Endodermal cell (in vitro differentiated cells): Measurements from ENCODE around the gene NCKAP5. TPM values are rescaled to one million over a fixed set of nuclear protein-coding genes. Genes with fewer than 3 reads are reported as not detected.

ENCODE experiments used
- DNase-seq: peaks from one replicate; pipeline ENCODE4 v3.0.0-alpha.2; 2017
- H3K27ac ChIP-seq: 2 replicates; pipeline ENCODE4 v1.5.1; 2013; ENCODE audit warnings: mild to moderate bottlenecking, low read depth, low read length, moderate library complexity
- H3K27me3 ChIP-seq: 2 replicates; pipeline ENCODE4 v1.6.1; 2013; ENCODE audit warnings: mild to moderate bottlenecking, low read length, moderate library complexity; ENCODE audit not compliant: insufficient read depth, control insufficient read depth, poor library complexity, severe bottlenecking
- H3K36me3 ChIP-seq: 2 replicates; pipeline ENCODE4 v1.7.0; 2013; ENCODE audit warnings: mild to moderate bottlenecking, low read length, moderate library complexity; ENCODE audit not compliant: control insufficient read depth, insufficient read depth
- H3K4me1 ChIP-seq: one replicate; pipeline ENCODE4 v1.7.0; 2013; ENCODE audit warnings: low read length; ENCODE audit not compliant: control insufficient read depth, insufficient read depth
- H3K4me3 ChIP-seq: 2 replicates; pipeline ENCODE4 v1.5.1; 2013; ENCODE audit warnings: mild to moderate bottlenecking, low read length, moderate library complexity
- H3K9ac ChIP-seq: 2 replicates; pipeline ENCODE4 v1.6.1; 2013; ENCODE audit warnings: mild to moderate bottlenecking, low read length, moderate library complexity; ENCODE audit not compliant: poor library complexity, severe bottlenecking; ENCODE audit errors: extremely low read depth
- H3K9me3 ChIP-seq: 2 replicates; pipeline ENCODE4 v1.6.1; 2013; ENCODE audit warnings: mild to moderate bottlenecking, low read length, moderate library complexity; ENCODE audit not compliant: control insufficient read depth
- H3K27ac Mint-ChIP-seq: 2 replicates; pipeline ENCODE4 v1.8.0; 2020; ENCODE audit warnings: mixed read lengths
- H3K27me3 Mint-ChIP-seq: 2 replicates; pipeline ENCODE4 v1.8.0; 2021; ENCODE audit warnings: mild to moderate bottlenecking, mixed read lengths; ENCODE audit not compliant: insufficient read depth
- H3K36me3 Mint-ChIP-seq: 2 replicates; pipeline ENCODE4 v1.8.0; 2020; ENCODE audit warnings: low read depth, mixed read lengths
- H3K4me1 Mint-ChIP-seq: 2 replicates; pipeline ENCODE4 v1.8.0; 2020; ENCODE audit warnings: mixed read lengths
- H3K4me3 Mint-ChIP-seq: 2 replicates; pipeline ENCODE4 v1.8.0; 2020; ENCODE audit warnings: mild to moderate bottlenecking, moderate library complexity, mixed read lengths
- H3K9me3 Mint-ChIP-seq: 2 replicates; pipeline ENCODE4 v1.8.0; 2020; ENCODE audit warnings: mild to moderate bottlenecking, mixed read lengths
- WGBS, 2 experiments: methylation state at CpG; one replicate each; pipeline versions ENCODE4 v1.1.5 to v1.1.7; 2013; ENCODE audit warnings: missing lambda C conversion rate in 2 of 2, mixed read lengths in 1 of 2; ENCODE audit not compliant: insufficient coverage in 1 of 2, insufficient read length in 1 of 2; 5-methylcytosine and 5-hydroxymethylcytosine counted together
- total RNA-seq, 2 donors: library from RNA; stranded (reverse); fragmentation: NEBNext Ultra II Directional in 1 of 2; extraction: Animal tissue kit (Norgen Biotek cat#: 25700) in 1 of 2; gene quantifications; 2 replicates in 1 of 2; 3 replicates in 1 of 2; pipeline ENCODE4 v1.2.1, GENCODE V29; 2021
- TF ChIP-seq, protein P1 (sequence below): fragments of 200-600 bp; sonication (generic); conservative IDR thresholded peaks from 2 replicates; pipeline ENCODE4 v1.5.0; 2021; ENCODE audit warnings: antibody characterized with exemption, mild to moderate bottlenecking

The NCKAP5 gene
- total RNA-seq, 2 donors from 2014 or later, result 0.58 to 0.92 TPM

DNA sequence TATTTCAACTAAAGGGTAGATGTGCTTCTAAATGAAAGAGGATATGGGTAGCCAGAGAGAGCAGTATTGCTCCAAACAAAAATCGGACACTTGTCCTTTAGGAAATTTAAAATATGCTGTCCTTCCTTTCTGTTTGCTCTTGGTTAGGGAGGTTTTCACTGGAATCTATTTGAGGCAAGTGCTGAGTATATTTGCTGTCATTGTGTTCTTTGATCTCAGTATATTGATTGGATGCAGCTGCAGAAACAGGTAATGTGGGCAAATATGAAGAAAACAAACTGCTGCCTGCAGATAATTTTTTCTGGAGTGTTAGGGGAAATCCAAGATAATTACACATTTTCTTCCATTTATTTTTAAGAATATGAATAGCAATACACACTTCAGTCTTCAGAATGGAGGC, 410.2 kb downstream of the NCKAP5 start:
- Histone ChIP-seq H3K27me3 (no peaks in the 10 kb centered on the region), H3K4me1 (no peaks in the 10 kb centered on the region), H3K27ac (no peak overlapping the region), H3K4me3 (no peak overlapping the region), H3K36me3 (no peaks in the 10 kb centered on the region), H3K9ac (no peak overlapping the region), H3K9me3 (peaks cover 22% of the 10 kb centered on the region)
- Mint-ChIP-seq H3K36me3 (no peaks in the 10 kb centered on the region), H3K4me3 (no peak overlapping the region), H3K27ac (no peak overlapping the region), H3K4me1 (no peaks in the 10 kb centered on the region), H3K9me3 (peaks cover 26% of the 10 kb centered on the region), H3K27me3 (no peaks in the 10 kb centered on the region)
- 90 to 100% methylated on average over 1 of the region's 1 CpG for WGBS, 2 experiments
- TF ChIP-seq, protein P1, sequence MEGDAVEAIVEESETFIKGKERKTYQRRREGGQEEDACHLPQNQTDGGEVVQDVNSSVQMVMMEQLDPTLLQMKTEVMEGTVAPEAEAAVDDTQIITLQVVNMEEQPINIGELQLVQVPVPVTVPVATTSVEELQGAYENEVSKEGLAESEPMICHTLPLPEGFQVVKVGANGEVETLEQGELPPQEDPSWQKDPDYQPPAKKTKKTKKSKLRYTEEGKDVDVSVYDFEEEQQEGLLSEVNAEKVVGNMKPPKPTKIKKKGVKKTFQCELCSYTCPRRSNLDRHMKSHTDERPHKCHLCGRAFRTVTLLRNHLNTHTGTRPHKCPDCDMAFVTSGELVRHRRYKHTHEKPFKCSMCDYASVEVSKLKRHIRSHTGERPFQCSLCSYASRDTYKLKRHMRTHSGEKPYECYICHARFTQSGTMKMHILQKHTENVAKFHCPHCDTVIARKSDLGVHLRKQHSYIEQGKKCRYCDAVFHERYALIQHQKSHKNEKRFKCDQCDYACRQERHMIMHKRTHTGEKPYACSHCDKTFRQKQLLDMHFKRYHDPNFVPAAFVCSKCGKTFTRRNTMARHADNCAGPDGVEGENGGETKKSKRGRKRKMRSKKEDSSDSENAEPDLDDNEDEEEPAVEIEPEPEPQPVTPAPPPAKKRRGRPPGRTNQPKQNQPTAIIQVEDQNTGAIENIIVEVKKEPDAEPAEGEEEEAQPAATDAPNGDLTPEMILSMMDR, result no peak
- no peak for DNase-seq

GRCh38 chr2:133157141-133157540, 411.1 kb downstream of the NCKAP5 start:
- DNase-seq, result no peak
- Histone ChIP-seq H3K9me3 (peaks cover 23% of the 10 kb centered on the region), H3K4me3 (no peak overlapping the region), H3K36me3 (no peaks in the 10 kb centered on the region), H3K4me1 (no peaks in the 10 kb centered on the region), H3K27ac (no peak overlapping the region), H3K27me3 (no peaks in the 10 kb centered on the region), H3K9ac (no peak overlapping the region)
- TF ChIP-seq, protein P1, result no peak
- WGBS, 2 experiments, result 99% methylated on average over 3 of the region's 3 CpGs; no CpG with 5 or more reads in 1 of the 2 experiments
- no peaks in the 10 kb centered on the region for H3K4me1 Mint-ChIP-seq
- no peak overlapping the region for H3K27ac Mint-ChIP-seq
- no peak overlapping the region for H3K4me3 Mint-ChIP-seq
- H3K9me3 Mint-ChIP-seq, result peaks cover 32% of the 10 kb centered on the region
- H3K36me3 Mint-ChIP-seq, result no peaks in the 10 kb centered on the region
- H3K27me3 Mint-ChIP-seq, result peaks cover 2% of the 10 kb centered on the region

- Histone ChIP-seq H3K27ac (no peak overlapping the region), H3K9me3 (peaks cover 20% of the 10 kb centered on the region), H3K36me3 (no peaks in the 10 kb centered on the region), H3K9ac (no peak overlapping the region), H3K4me3 (no peak overlapping the region), H3K4me1 (no peaks in the 10 kb centered on the region), H3K27me3 (no peaks in the 10 kb centered on the region)
- Mint-ChIP-seq H3K27ac (no peak overlapping the region), H3K4me3 (no peak overlapping the region), H3K4me1 (peaks cover 11% of the 10 kb centered on the region), H3K27me3 (peaks cover 11% of the 10 kb centered on the region), H3K9me3 (peaks cover 40% of the 10 kb centered on the region), H3K36me3 (peaks cover 3% of the 10 kb centered on the region)
- TF ChIP-seq, protein P1, result no peak
- DNase-seq, result no peak
- WGBS, 2 experiments, result 95 to 100% methylated on average over 1 of the region's 1 CpG
Measured at GRCh38 chr2:133152801-133153200, 415.5 kb downstream of the NCKAP5 start.
